SJCRH30 (cell line): ENCODE results near the gene SAPCD1. TPM values are rescaled to one million over a fixed set of nuclear protein-coding genes. Genes with fewer than 3 reads are reported as not detected.
"Not testable (repeated sequence)": the region's sequence is repeated elsewhere in the genome, so short reads cannot be mapped to it uniquely, and the experiment has no call there.

Source experiments
- DNase-seq, 2 experiments: peaks; one replicate each; pipeline ENCODE4 v3.0.0-alpha.2; 2015 to 2020
- H3K27ac ChIP-seq: fragments of 250-450 bp; sonication (Bioruptor Pico); 2 replicates; pipeline ENCODE4 v1.5.1; 2020; ENCODE audit warnings: mild to moderate bottlenecking, moderate library complexity
- H3K27me3 ChIP-seq: fragments of 250-450 bp; sonication (Bioruptor Pico); 2 replicates; pipeline ENCODE4 v1.5.1; 2020; ENCODE audit warnings: mild to moderate bottlenecking, moderate library complexity
- H3K36me3 ChIP-seq: fragments of 250-450 bp; sonication (Bioruptor Pico); 2 replicates; pipeline ENCODE4 v1.5.1; 2020; ENCODE audit warnings: mild to moderate bottlenecking, moderate library complexity
- H3K4me1 ChIP-seq: fragments of 250-450 bp; sonication (Bioruptor Pico); 2 replicates; pipeline ENCODE4 v1.5.1; 2020; ENCODE audit warnings: mild to moderate bottlenecking, moderate library complexity
- H3K4me3 ChIP-seq: fragments of 250-450 bp; sonication (Bioruptor Pico); 2 replicates; pipeline ENCODE4 v1.5.1; 2020; ENCODE audit warnings: mild to moderate bottlenecking, moderate library complexity
- H3K9me3 ChIP-seq: fragments of 250-450 bp; sonication (Bioruptor Pico); replicated peaks from 2 replicates; pipeline ENCODE4 v1.5.1; 2020; ENCODE audit warnings: mild to moderate bottlenecking, moderate library complexity
- total RNA-seq: library from RNA; depleted of rRNA; stranded (reverse); fragments of >200 nt; shearing (Covaris generic); gene quantifications from 2 replicates; pipeline ENCODE4 v1.2.3, GENCODE V29; 2014; rRNA removed

SAPCD1 gene
- total RNA-seq, 1 experiment from 2014 or later = 0.89 TPM

- H3K9me3 ChIP-seq, H3K27ac ChIP-seq, H3K27me3 ChIP-seq, H3K36me3 ChIP-seq, DNase-seq, H3K4me1 ChIP-seq, H3K4me3 ChIP-seq: not testable (repeated sequence)
These were observed 46.1 kb downstream of the SAPCD1 start for GRCh38 chr6:31808599-31808998.

GRCh38 chr6:31811645-31812044 lies 49.2 kb downstream of the SAPCD1 start:
- no peaks in the 10 kb centered on the region for H3K4me1 ChIP-seq
- DNase-seq = no peak
- H3K27ac ChIP-seq = no peak overlapping the region
- H3K4me3 ChIP-seq = no peak overlapping the region
- no peaks in the 10 kb centered on the region for H3K36me3 ChIP-seq
- H3K9me3 ChIP-seq = no peaks in the 10 kb centered on the region
- no peaks in the 10 kb centered on the region for H3K27me3 ChIP-seq

GRCh38 chr6:31813465-31813849 lies 51.0 kb downstream of the SAPCD1 start:
- Histone ChIP-seq H3K36me3 (no peaks in the 10 kb centered on the region), H3K4me3 (no peak overlapping the region), H3K4me1 (no peaks in the 10 kb centered on the region), H3K9me3 (no peaks in the 10 kb centered on the region), H3K27me3 (no peaks in the 10 kb centered on the region), H3K27ac (no peak overlapping the region)
- no peak for DNase-seq

Other genes starting within 250 kb of the SAPCD1 start
- gene MCCD1, start 233.7 kb upstream of the SAPCD1 start, total RNA-seq = not detected in 2 replicates
- 673 and 762 TPM in 2 replicates for gene DDX39B, start 220.7 kb upstream of the SAPCD1 start, total RNA-seq
- gene ATP6V1G2, start 216.0 kb upstream of the SAPCD1 start, total RNA-seq = 0.91 and 1.4 TPM in 2 replicates
- gene NFKBIL1, start 215.0 kb upstream of the SAPCD1 start, total RNA-seq = 8.5 and 10.6 TPM in 2 replicates
- gene LTA, start 190.4 kb upstream of the SAPCD1 start, total RNA-seq = not detected in 2 replicates
- gene TNF, start 187.1 kb upstream of the SAPCD1 start, total RNA-seq = not detected in 2 replicates
- gene LTB, start 180.2 kb upstream of the SAPCD1 start, total RNA-seq = not detected in 2 replicates
- gene LST1, start 176.4 kb upstream of the SAPCD1 start, total RNA-seq = not detected in 2 replicates
- not detected in 2 replicates for gene NCR3, start 169.7 kb upstream of the SAPCD1 start, total RNA-seq
- gene AIF1, start 147.4 kb upstream of the SAPCD1 start, total RNA-seq = not detected in 2 replicates
- gene PRRC2A, start 141.9 kb upstream of the SAPCD1 start, total RNA-seq = 98.7 and 109 TPM in 2 replicates
- 165 and 188 TPM in 2 replicates for gene BAG6, start 110.0 kb upstream of the SAPCD1 start, total RNA-seq
- 1.8 and 2.0 TPM in 2 replicates for gene APOM, start 106.8 kb upstream of the SAPCD1 start, total RNA-seq
- 17.6 and 19.0 TPM in 2 replicates for gene C6orf47, start 101.9 kb upstream of the SAPCD1 start, total RNA-seq
- 19.5 and 23.6 TPM in 2 replicates for gene GPANK1, start 97.7 kb upstream of the SAPCD1 start, total RNA-seq
- gene CSNK2B, start 96.6 kb upstream of the SAPCD1 start, total RNA-seq = 197 and 208 TPM in 2 replicates
- gene LY6G5B, start 92.7 kb upstream of the SAPCD1 start, total RNA-seq = 3.2 and 7.0 TPM in 2 replicates
- 0.25 and 1.6 TPM in 2 replicates for gene LY6G5C, start 81.6 kb upstream of the SAPCD1 start, total RNA-seq
- 18.8 and 22.4 TPM in 2 replicates for gene ABHD16A, start 59.3 kb upstream of the SAPCD1 start, total RNA-seq
- gene LY6G6F, start 55.8 kb upstream of the SAPCD1 start, total RNA-seq = not detected in 2 replicates
- not detected in 2 replicates for gene LY6G6D, start 47.3 kb upstream of the SAPCD1 start, total RNA-seq
- gene LY6G6C, start 40.9 kb upstream of the SAPCD1 start, total RNA-seq = not detected in 2 replicates
- 0.47 TPM in 1 of 2 replicates, not detected in the other for gene MPIG6B, start 39.3 kb upstream of the SAPCD1 start, total RNA-seq
- 39.1 and 42.7 TPM in 2 replicates for gene DDAH2, start 33.4 kb upstream of the SAPCD1 start, total RNA-seq
- 210 and 234 TPM in 2 replicates for gene CLIC1, start 26.1 kb upstream of the SAPCD1 start, total RNA-seq
- 12.9 and 13.4 TPM in 2 replicates for gene MSH5, start 22.7 kb upstream of the SAPCD1 start, total RNA-seq
- gene VWA7, start 14.7 kb downstream of the SAPCD1 start, total RNA-seq = 0.28 and 0.34 TPM in 2 replicates
- gene VARS1, start 33.1 kb downstream of the SAPCD1 start, total RNA-seq = 42.5 and 45.8 TPM in 2 replicates
- gene LSM2, start 44.3 kb downstream of the SAPCD1 start, total RNA-seq = 90.1 and 106 TPM in 2 replicates
- gene HSPA1L, start 52.6 kb downstream of the SAPCD1 start, total RNA-seq = 0.10 and 0.14 TPM in 2 replicates
- gene HSPA1A, start 52.9 kb downstream of the SAPCD1 start, total RNA-seq = 0.56 TPM in 1 of 2 replicates, not detected in the other
- gene HSPA1B, start 65.1 kb downstream of the SAPCD1 start, total RNA-seq = 106 and 118 TPM in 2 replicates
- gene NEU1, start 100.2 kb downstream of the SAPCD1 start, total RNA-seq = 21.2 and 23.3 TPM in 2 replicates
- 0.12 TPM in 1 of 2 replicates, not detected in the other for gene SLC44A4, start 116.3 kb downstream of the SAPCD1 start, total RNA-seq
- gene EHMT2, start 135.0 kb downstream of the SAPCD1 start, total RNA-seq = 42.1 and 48.4 TPM in 2 replicates
- 4.8 and 5.4 TPM in 2 replicates for gene ZBTB12, start 139.4 kb downstream of the SAPCD1 start, total RNA-seq
- gene C2, start 165.1 kb downstream of the SAPCD1 start, total RNA-seq = 1.2 and 1.5 TPM in 2 replicates
- not detected in 2 replicates for gene CFB, start 183.4 kb downstream of the SAPCD1 start, total RNA-seq
- gene NELFE, start 196.3 kb downstream of the SAPCD1 start, total RNA-seq = 66.3 and 70.1 TPM in 2 replicates
- 27.3 and 37.4 TPM in 2 replicates for gene SKIC2, start 196.5 kb downstream of the SAPCD1 start, total RNA-seq
- 13.8 and 17.8 TPM in 2 replicates for gene DXO, start 209.5 kb downstream of the SAPCD1 start, total RNA-seq
- 0.81 and 2.5 TPM in 2 replicates for gene C4A, start 219.4 kb downstream of the SAPCD1 start, total RNA-seq